GM19452 (cell line): Measurements from ENCODE around the gene SIX3.

Source experiments
- ATAC-seq: cut with Tn5 transposase; IDR thresholded peaks from one replicate; pipeline ENCODE4 v1.9.1; 2021; ENCODE audit not compliant: unreplicated experiment

The SIX3 gene

GRCh38 chr2:44980751-44981713, 39.5 kb downstream of the SIX3 start:
- ATAC-seq: no peak

GRCh38 chr2:44981714-44982108, 40.2 kb downstream of the SIX3 start:
- no peak for ATAC-seq

DNA sequence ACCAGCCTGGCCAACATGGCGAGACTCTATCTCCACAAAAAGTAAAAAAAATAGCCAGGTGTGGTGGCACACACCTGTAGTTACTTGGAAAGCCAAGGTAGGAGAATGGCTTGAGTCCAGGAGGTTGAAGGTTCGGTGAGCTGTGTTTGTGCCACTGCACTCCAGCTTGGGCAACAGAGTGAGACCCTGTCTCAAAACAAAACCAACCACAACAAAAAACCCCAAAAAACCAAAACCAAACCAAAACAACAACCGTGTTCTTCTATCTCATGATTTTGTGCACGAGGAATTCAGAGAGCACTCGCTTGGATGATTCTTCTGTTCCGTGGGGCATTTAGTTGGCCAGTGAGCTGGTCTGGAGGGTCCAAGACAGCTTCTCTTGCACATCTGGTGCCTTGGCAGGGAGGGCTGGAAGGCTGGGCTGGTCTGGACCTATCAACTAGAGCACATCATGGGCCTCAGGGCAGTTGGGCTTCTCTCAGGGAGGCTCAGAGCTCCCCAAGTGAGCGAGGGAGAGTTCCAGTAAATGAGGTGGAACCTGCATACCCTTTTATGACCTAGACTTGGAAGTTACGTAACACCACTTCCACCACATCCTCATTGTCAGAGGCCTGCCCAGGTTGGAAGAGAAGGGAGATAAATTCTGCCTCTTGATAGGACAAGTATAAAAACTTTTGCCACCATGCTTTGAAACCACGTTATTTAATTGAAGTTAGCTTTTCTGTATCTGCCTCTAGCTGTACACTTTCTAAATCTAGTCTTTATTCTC, 42.5 kb downstream of the SIX3 start:
- no peak for ATAC-seq

GRCh38 chr2:44989176-44989575, 47.7 kb downstream of the SIX3 start:
- ATAC-seq: no peak

- ATAC-seq: no peak
Observed at GRCh38 chr2:44994377-44994776, 52.9 kb downstream of the SIX3 start.
